Tongue (tissue), 2 donors: ENCODE results near the gene KCNAB2. TPM values are rescaled to one million over a fixed set of nuclear protein-coding genes. Genes with fewer than 3 reads are reported as not detected.
A peak's percentile ranks its signal among the peaks of the same experiment; 100 is the strongest.

Experiments
- DNase-seq: peaks from one replicate; pipeline ENCODE4 v3.0.0-alpha.2; 2015
- total RNA-seq: library from RNA; depleted of rRNA; stranded (reverse); fragments of >200 nt; gene quantifications from one replicate; pipeline ENCODE4 v1.2.3, GENCODE V29; 2014

Gene KCNAB2
- total RNA-seq, 1 donor from 2014 or later: 6.3 TPM

DNA sequence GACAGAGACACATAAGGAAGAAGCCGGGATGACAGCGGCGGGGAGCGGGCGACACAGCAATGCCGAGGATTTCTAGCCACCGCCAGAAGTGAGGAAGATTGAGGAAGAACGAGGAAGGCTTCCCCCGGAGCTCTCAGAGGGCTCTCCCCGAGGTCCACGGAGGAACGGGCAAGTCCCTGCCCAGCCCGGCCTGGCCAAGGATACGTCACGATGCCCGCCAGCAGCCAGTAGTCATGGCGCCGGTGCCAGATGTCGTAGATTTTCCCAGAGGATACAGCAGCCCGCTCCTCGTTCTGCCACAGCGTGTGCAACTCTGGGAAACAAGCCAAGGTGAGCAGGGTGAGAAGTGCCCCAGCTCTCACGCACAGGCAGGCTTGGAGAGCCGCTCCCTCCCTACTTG, 65.9 kb downstream of the KCNAB2 start:
- peak; percentile 14 for DNase-seq

DNA sequence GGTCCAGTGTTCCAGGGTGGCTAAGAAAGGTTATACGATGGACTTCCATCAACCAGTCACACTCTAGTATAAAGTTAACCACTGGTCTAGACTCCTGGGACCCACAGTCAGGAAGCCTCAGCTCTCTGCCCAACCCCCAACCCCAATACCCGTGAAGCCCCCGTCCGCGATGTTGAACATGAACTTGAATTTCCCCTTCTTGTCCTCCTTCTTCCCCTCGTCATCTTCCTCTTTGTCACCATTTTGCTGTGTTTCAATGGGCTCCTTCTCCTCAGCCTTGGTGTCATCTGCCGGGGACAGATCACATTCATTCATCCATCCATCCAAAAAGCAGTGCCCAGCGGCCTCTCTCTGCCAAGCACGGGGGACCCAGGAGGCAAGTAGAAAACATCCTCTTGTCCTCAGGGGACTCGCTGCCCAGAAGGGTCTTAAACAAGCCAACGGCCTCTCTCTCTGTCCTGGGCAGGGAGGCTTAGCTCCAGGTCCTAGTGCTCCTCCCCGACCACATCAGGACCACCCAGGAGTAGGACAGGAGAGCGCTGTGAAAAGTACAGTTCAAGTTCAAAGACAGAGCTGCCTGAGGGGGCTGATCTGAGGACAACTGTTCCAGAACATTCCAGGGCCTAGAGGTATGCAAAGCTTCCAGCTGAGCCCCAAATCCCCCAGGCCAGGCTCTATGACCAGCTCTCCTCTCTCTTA, 66.5 kb downstream of the KCNAB2 start:
- no peak for DNase-seq

- no peak for DNase-seq
Observed at GRCh38 chr1:6112690-6113005, 67.0 kb downstream of the KCNAB2 start.

GRCh38 chr1:6113116-6113515, 67.4 kb downstream of the KCNAB2 start:
- no peak for DNase-seq

GRCh38 chr1:6113745-6114144, 68.1 kb downstream of the KCNAB2 start:
- no peak for DNase-seq

DNA sequence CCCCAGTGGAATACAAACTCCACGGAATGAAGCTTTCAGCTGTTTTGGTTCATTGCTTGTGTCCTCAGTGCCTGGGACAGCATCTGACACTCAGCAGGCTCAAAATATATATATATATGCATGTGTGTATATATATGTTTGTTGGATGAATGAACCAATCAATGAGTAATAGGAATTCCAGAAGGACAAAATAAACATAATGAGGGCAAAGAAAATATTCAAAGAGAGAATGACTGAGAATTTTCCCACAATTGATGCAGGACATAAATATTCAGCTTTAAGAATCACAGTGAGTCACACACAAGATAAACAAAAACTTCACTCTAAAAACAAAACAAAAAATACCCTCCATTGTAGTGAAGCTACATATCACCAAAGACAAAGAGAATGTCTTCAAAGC, 70.4 kb downstream of the KCNAB2 start:
- DNase-seq: no peak

- no peak for DNase-seq
Observed at GRCh38 chr1:6117064-6117463, 71.4 kb downstream of the KCNAB2 start.

DNA sequence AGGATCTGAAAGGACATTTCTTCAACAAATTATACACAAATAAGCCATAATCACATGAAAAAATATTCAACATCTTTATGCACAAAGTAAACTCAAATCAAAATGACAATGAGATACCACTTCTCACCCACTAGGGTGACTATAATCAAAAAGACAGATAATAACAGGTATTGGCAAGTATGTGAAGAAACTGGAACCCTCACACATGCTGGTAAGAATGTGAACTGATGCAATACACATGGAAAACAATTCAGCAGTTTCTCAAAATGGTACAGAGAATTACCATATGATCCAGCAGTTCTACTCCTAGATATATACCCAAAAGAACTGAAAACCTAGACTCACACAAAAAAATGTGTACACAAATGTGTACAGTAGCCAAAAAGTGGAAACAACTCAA, 71.9 kb downstream of the KCNAB2 start:
- DNase-seq: no peak

DNA sequence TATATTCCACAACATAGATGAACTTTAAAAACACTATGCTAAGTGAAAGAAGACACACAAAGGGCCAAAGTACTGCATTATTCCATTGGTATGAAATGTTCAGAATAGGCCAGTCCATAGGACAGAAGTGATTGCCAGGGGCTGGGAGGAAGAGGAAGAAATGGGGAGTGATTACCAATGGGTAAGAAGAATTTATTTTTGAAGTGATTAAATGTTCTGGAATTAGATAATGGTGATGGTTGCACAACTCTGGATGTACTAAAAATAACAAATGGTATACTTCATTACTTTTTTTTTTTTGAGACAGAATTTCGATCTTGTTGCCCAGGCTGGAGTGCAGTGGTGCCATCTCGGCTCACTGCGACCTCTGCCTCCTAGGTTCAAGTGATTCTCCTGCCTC, 72.7 kb downstream of the KCNAB2 start:
- no peak for DNase-seq

DNA sequence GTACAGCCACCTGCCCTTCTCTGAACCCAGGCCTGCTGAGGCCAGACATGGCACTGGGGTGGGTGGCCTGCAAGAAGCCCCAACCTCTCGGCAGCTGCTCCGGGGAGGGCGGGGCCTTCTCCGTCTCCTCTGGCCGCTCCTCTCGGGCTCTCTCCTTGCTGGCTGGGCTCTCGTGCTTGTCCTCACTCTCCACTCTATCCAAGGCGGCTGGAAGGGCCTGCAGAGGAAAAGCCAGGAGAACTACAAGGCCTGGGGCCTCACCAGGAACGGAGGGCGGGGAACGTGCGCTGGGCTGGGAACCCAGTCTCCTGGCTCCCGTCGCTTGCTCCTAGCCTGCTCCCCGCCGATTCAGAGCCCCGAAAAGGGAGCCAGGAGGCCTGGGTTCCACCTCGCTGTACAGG, 75.3 kb downstream of the KCNAB2 start:
- DNase-seq: no peak

- no peak for DNase-seq
Observed at GRCh38 chr1:6121651-6122370, 76.1 kb downstream of the KCNAB2 start.

GRCh38 chr1:6123083-6123482, 77.4 kb downstream of the KCNAB2 start:
- no peak for DNase-seq

DNA sequence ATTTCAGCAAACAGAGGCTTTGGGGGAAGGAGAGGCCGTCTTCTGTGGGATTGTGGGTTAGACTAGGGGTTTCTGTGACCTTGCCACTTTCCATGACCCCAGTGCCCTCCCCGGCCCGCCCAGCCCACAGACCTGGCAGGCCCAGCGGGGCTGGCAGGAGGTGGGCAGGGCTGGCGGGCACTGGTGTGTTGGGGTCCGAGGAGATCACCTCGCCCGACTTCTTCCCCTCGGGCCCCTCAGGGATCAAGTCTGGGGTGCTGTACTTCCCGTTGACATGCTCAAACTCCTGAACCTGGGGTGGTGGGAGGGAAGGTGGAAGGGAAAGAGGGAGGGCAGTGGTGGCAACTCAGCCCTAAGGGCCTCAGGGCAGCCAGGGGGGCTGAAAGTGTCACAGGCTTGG, 78.1 kb downstream of the KCNAB2 start:
- DNase-seq: no peak

DNA sequence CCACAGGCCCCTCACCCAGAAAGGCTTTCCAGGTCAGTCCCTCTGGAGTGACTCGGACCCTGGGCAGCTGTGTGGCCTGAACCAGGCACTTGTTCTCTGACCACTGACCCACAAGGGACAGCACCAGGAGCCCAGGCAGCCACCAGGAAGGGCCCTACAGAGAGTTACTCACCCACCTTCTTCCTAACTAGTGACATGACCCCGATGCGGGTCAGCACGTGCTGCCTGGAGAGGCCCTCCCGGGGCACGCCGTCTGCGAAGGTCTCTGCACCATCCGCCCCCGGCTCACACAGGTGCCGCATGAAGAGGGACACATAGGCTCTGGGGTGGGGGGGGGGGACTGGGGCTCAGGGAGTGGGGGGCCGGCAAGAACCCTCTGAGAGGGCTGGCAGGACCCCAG, 78.7 kb downstream of the KCNAB2 start:
- no peak for DNase-seq

- DNase-seq: no peak
Observed at GRCh38 chr1:6124746-6125365, 79.2 kb downstream of the KCNAB2 start.

DNA sequence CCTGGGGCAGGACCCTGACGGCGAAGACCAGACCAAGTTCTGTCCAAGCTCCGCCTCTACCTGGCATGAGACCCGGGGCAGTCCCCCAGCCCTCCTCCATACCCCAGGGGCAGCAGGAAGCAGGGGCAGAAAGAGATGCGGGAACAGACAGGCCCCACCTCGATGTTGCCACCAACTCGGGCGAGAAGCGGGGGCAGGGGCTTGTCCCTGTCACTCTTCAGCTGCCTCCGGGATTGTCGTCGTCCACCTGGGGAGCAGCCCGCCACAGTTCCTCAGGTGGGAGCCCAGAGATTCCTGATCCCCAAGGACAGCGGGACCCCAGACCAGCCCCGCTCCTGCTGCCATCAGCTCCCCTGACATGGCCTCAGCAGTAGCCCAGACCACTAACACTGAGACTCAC, 79.7 kb downstream of the KCNAB2 start:
- DNase-seq: no peak

DNA sequence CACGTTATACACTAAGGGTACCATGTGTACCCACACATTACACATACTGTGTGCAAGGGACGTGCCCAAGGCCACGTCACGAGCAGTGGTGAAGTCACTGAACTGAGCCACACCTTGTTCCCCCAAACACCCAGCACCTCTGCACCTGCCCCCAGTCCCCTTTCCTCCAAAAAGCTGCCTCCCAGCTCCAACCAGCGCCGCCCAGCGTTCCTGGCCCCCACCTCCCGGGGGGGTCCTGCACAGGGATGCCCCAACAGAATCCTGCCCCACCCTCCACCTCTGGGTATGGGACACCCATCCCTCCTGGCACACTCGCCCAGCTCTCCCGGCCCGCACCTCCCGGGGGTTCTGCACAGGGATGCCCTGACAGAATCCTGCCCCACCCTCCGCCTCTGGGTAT, 80.3 kb downstream of the KCNAB2 start:
- DNase-seq: no peak

DNA sequence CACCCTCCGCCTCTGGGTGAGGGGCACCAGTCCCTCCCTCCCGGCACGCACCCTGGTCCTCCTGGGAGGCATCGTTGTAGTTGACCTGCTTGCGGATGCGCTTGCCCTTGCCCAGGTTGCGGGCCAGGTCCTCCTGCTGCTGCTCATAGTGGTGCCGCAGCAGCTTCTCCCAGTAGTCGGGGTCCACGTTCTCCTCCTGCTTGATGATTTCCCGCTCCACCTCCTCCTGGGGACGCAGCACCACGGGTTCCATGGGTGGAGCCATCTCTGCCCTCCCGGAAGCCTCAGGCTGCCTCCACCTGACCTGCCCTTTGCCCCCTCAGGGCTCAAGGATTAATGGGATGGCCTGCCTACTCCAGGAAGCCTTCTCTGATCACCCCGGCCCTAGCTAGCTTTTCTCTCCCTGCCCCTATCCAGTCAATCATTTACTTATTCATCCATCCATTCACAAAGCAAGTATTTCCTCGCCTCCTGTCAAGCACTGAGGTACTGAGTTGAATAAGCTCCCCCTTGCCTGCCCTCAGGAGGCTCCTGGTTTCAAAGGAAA, 80.9 kb downstream of the KCNAB2 start:
- DNase-seq: no peak

- peak; percentile 78 for DNase-seq
Observed at GRCh38 chr1:6127587-6128163, 82.0 kb downstream of the KCNAB2 start.

DNA sequence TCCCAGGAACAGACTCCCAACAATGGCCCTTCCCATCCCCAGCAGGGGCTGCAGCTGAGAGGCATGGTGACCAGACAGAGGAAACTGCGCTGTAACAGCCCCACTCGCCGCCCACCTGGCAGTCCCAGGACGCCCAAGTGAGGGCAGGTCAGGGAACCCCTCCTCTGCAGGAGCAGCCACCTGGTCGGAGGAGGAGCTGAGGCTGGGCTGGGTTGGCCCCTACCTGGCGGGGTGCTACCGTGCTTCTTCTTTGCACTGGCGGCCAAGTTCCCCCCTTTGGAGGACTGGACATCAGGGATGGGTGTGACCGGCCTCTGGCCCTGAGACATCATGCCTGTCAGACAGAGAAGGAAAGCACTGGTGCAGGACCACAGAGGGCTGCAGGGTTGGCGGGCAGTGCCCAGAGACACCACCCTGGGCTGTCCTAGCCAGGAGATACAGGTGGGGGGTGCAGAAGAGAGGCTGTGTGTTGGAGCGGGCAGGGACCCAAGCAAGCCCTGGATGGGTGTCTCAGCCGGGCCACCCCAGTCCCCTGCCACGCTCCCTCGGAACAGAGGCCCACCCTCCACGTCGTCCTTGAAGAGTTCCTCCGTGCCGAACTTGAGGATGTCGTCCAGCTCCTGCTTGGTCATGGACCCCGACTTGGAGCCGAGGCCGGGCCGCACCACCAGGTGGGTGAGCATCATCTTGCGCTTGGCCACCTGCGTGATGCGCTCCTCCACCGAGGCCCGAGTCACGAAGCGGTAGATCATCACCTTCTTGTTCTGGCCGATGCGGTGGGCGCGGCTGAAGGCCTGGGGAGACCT, 82.8 kb downstream of the KCNAB2 start:
- no peak for DNase-seq

DNA sequence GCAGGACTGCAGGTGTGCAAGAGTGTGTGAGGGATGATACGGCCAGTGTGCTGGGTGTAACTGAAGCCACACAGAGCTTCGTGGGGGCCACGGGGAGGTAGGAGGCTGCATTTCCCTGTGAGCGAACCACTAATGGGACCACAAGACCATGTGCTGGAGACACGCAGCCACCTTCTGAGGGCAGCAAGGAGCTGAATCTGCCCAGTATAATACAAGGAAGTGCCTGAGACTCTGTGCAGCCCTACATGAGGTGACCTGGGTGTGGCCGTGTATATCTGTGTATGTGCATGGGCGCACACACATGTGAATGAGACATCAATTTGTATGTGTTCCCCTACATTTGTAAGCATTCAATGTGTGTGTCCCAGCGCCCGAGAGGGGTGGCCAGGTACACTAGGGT, 83.6 kb downstream of the KCNAB2 start:
- no peak for DNase-seq

GRCh38 chr1:6130036-6130435, 84.3 kb downstream of the KCNAB2 start:
- DNase-seq: no peak
